Stimulated activated CD8-positive, alpha-beta memory T cell treated with anti-CD3 and anti-CD28 coated beads, Interleukin-12 subunit alpha, Interleukin-12 subunit beta, amount 100 ng/mL, for 24 hours (primary cell): ENCODE data around the gene SOHLH1.

ENCODE experiments used
- DNase-seq: peaks from one replicate; pipeline ENCODE4 v3.0.0-alpha.2; 2020; ENCODE audit errors: extremely low read depth

SOHLH1 gene

GRCh38 chr9:135703726-135704125 lies 4.4 kb upstream of the SOHLH1 start:
- no peak for DNase-seq

- no peak for DNase-seq
Observed at GRCh38 chr9:135701959-135702721, 2.9 kb upstream of the SOHLH1 start, which contains the start of gene KCNT1. Gene KCNT1 (plus strand): TSS chr9:135702185. CDS start chr9:135702259, 74 bp downstream.

GRCh38 chr9:135701067-135701958 lies 2.0 kb upstream of the SOHLH1 start:
- DNase-seq: peak; percentile 10

GRCh38 chr9:135700525-135700924 lies 1.2 kb upstream of the SOHLH1 start:
- DNase-seq: no peak

GRCh38 chr9:135698767-135699166 lies 514 bp downstream of the SOHLH1 start:
- no peak for DNase-seq

- no peak for DNase-seq
Observed at GRCh38 chr9:135698236-135698635, 1.0 kb downstream of the SOHLH1 start.

GRCh38 chr9:135697226-135697625 lies 2.1 kb downstream of the SOHLH1 start:
- DNase-seq: no peak

- DNase-seq: no peak
Observed at GRCh38 chr9:135696446-135696845, 2.8 kb downstream of the SOHLH1 start.

- no peak for DNase-seq
Observed at GRCh38 chr9:135695642-135696041, 3.6 kb downstream of the SOHLH1 start.

- DNase-seq: no peak
Observed at GRCh38 chr9:135695036-135695435, 4.2 kb downstream of the SOHLH1 start.

- DNase-seq: no peak
Observed at GRCh38 chr9:135694414-135694813, 4.9 kb downstream of the SOHLH1 start.

GRCh38 chr9:135693771-135694170 lies 5.5 kb downstream of the SOHLH1 start:
- no peak for DNase-seq

GRCh38 chr9:135693265-135693664 lies 6.0 kb downstream of the SOHLH1 start:
- no peak for DNase-seq

GRCh38 chr9:135692410-135692809 lies 6.9 kb downstream of the SOHLH1 start:
- no peak for DNase-seq

- DNase-seq: no peak
Observed at GRCh38 chr9:135690836-135691570, 8.3 kb downstream of the SOHLH1 start.

- DNase-seq: no peak
Observed at GRCh38 chr9:135689011-135689410, 10.3 kb downstream of the SOHLH1 start.

- DNase-seq: no peak
Observed at GRCh38 chr9:135687216-135687615, 12.1 kb downstream of the SOHLH1 start.

- DNase-seq: no peak
Observed at GRCh38 chr9:135684691-135685090, 14.6 kb downstream of the SOHLH1 start.

- no peak for DNase-seq
Observed at GRCh38 chr9:135683401-135684034, 15.8 kb downstream of the SOHLH1 start.

GRCh38 chr9:135681161-135681560 lies 18.1 kb downstream of the SOHLH1 start:
- DNase-seq: no peak

- DNase-seq: no peak
Observed at GRCh38 chr9:135680056-135680455, 19.2 kb downstream of the SOHLH1 start.
